Neural cell (in vitro differentiated cells): Measurements from ENCODE around the gene HADHB. TPM values are rescaled to one million over a fixed set of nuclear protein-coding genes. Genes with fewer than 3 reads are reported as not detected.
"Not testable (repeated sequence)": the region's sequence is repeated elsewhere in the genome, so short reads cannot be mapped to it uniquely, and the experiment has no call there.

ENCODE experiments used
- H2AFZ ChIP-seq: fragments of 200-600, 300-800 bp; sonication (generic), shearing (Covaris generic); 2 replicates; pipeline ENCODE4 v1.6.0; 2014; ENCODE audit warnings: low read depth, mild to moderate bottlenecking, antibody characterized with exemption, low read length, moderate library complexity
- H3F3A ChIP-seq: fragments of 200-600 bp; shearing (Covaris generic); 2 replicates; pipeline ENCODE4 v1.6.1; 2016; ENCODE audit warnings: mild to moderate bottlenecking, moderate library complexity, mixed read lengths, antibody characterized with exemption, low read length; ENCODE audit not compliant: insufficient read depth, poor library complexity, severe bottlenecking
- H3K27ac ChIP-seq: fragments of 200-600, 300-800 bp; sonication (generic), shearing (Covaris generic); 2 replicates; pipeline ENCODE4 v1.5.1; 2014; ENCODE audit warnings: mild to moderate bottlenecking, low read length, moderate library complexity
- H3K27me3 ChIP-seq: fragments of 300-800, 200-600 bp; sonication (generic), shearing (Covaris generic); 2 replicates; pipeline ENCODE4 v1.6.0; 2014; ENCODE audit warnings: mild to moderate bottlenecking, low read depth, low read length, moderate library complexity; ENCODE audit not compliant: insufficient read depth
- H3K36me3 ChIP-seq: fragments of 300-800, 200-600 bp; sonication (generic), shearing (Covaris generic); 2 replicates; pipeline ENCODE4 v1.5.1; 2014; ENCODE audit warnings: mild to moderate bottlenecking, antibody characterized with exemption, low read length, moderate library complexity; ENCODE audit not compliant: insufficient read depth
- H3K4me2 ChIP-seq: fragments of 300-800, 200-600 bp; sonication (generic), shearing (Covaris generic); 2 replicates; pipeline ENCODE4 v1.6.0; 2014; ENCODE audit warnings: mild to moderate bottlenecking, low read length
- H3K4me3 ChIP-seq: fragments of 300-800, 200-600 bp; sonication (generic), shearing (Covaris generic); 2 replicates; pipeline ENCODE4 v1.5.1; 2014; ENCODE audit warnings: mild to moderate bottlenecking, low read length, moderate library complexity
- H3K79me2 ChIP-seq: fragments of 200-600 bp; shearing (Covaris generic); replicated peaks from 2 replicates; pipeline ENCODE4 v1.6.0; 2014; ENCODE audit warnings: mild to moderate bottlenecking, low read length, moderate library complexity; ENCODE audit not compliant: insufficient read depth
- H3K9ac ChIP-seq: fragments of 300-800, 200-600 bp; sonication (generic), shearing (Covaris generic); 2 replicates; pipeline ENCODE4 v1.6.1; 2016; ENCODE audit warnings: mild to moderate bottlenecking, low read length, mixed read lengths
- H3K9me2 ChIP-seq: fragments of 200-600 bp; shearing (Covaris generic); 2 replicates; pipeline ENCODE4 v1.6.1; 2016; ENCODE audit warnings: mild to moderate bottlenecking, low read length, mixed read lengths; ENCODE audit not compliant: insufficient read depth
- H3K9me3 ChIP-seq: fragments of 200-600, 300-800 bp; sonication (generic), shearing (Covaris generic); 2 replicates; pipeline ENCODE4 v1.6.1; 2016; ENCODE audit warnings: mild to moderate bottlenecking, mixed run types, low read length, moderate library complexity, mixed read lengths
- H4K20me1 ChIP-seq: fragments of 200-600 bp; shearing (Covaris generic); 2 replicates; pipeline ENCODE4 v1.6.1; 2016; ENCODE audit warnings: mild to moderate bottlenecking, mixed run types; ENCODE audit not compliant: insufficient read depth
- CTCF ChIP-seq: fragments of 450-650 bp; IDR thresholded peaks from 2 replicates; pipeline ENCODE4 v1.5.1; 2014; ENCODE audit warnings: antibody characterized with exemption, mild to moderate bottlenecking, moderate library complexity; ENCODE audit not compliant: poor library complexity, severe bottlenecking
- EP300 ChIP-seq: fragments of 450-650 bp; conservative IDR thresholded peaks from 2 replicates; pipeline ENCODE4 v1.6.1; 2014; ENCODE audit warnings: antibody characterized with exemption, mild to moderate bottlenecking, moderate library complexity; ENCODE audit not compliant: poor library complexity, severe bottlenecking
- EZH2 ChIP-seq: fragments of 200-600, 300-800 bp; shearing (Covaris generic), sonication (generic); IDR thresholded peaks from 2 replicates; pipeline ENCODE4 v1.6.1; 2014; ENCODE audit warnings: antibody characterized with exemption, low read length, borderline replicate concordance, mild to moderate bottlenecking; ENCODE audit not compliant: insufficient read depth, poor library complexity, severe bottlenecking
- MXI1 ChIP-seq: fragments of 450-650 bp; conservative IDR thresholded peaks from 2 replicates; pipeline ENCODE4 v1.6.1; 2014; ENCODE audit warnings: antibody characterized with exemption, mild to moderate bottlenecking; ENCODE audit not compliant: poor library complexity, severe bottlenecking
- POLR2AphosphoS5 ChIP-seq: IDR thresholded peaks from 2 replicates; pipeline ENCODE4 v1.6.1; 2012
- RAD21 ChIP-seq: fragments of 450-650 bp; conservative IDR thresholded peaks from 2 replicates; pipeline ENCODE4 v1.6.1; 2014; ENCODE audit warnings: antibody characterized with exemption, mild to moderate bottlenecking, moderate library complexity
- REST ChIP-seq: IDR thresholded peaks from 2 replicates; pipeline ENCODE4 v1.6.1; 2012; ENCODE audit warnings: borderline replicate concordance
- SMC3 ChIP-seq: fragments of 450-650 bp; conservative IDR thresholded peaks from 2 replicates; pipeline ENCODE4 v1.6.1; 2014; ENCODE audit warnings: antibody characterized with exemption, mild to moderate bottlenecking, moderate library complexity; ENCODE audit not compliant: poor library complexity
- TAF1 ChIP-seq: IDR thresholded peaks from 2 replicates; pipeline ENCODE4 v1.6.1; 2012; ENCODE audit warnings: low read depth
- polyA plus RNA-seq: library from polyadenylated mRNA; depleted of rRNA; stranded (reverse); fragments of >200 nt; gene quantifications from 2 replicates; pipeline ENCODE4 v1.2.3, GENCODE V29; 2014

Gene HADHB
- polyA plus RNA-seq, 1 donor from 2014 or later: 30.5 TPM

DNA sequence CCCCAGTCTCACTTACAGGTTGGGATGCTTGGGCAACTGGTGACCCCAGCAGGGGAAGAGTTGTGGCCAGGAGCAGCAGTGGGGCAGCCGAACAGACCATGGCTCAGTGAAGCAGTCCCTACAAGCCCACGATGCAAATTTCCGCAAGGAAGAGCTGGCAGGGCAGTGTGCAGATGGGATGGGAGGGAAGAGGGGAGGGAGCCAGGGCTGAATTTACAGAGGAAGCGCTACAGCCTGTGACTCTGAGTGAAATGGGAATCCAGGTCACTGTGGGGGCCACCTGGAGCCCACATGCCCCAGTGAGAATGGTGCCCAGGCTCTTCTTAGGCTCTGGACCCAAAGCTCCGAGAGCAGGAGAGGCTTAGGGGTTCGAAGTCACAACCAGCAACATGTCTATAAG, 74.2 kb downstream of the HADHB start:
- no peak overlapping the region for H3K4me2 ChIP-seq
- no peak for TF ChIP-seq TAF1
- TF ChIP-seq MXI1: no peak
- TF ChIP-seq EZH2: no peak
- no peak for TF ChIP-seq POLR2AphosphoS5
- TF ChIP-seq CTCF: no peak
- no peak for TF ChIP-seq RAD21
- TF ChIP-seq SMC3: no peak
- no peak for TF ChIP-seq REST
- no peak for TF ChIP-seq EP300
- H2AFZ ChIP-seq: no peak overlapping the region
- H3K9ac ChIP-seq: no peak overlapping the region
- H3K27ac ChIP-seq: no peak overlapping the region
- H3K36me3 ChIP-seq: no peaks in the 10 kb centered on the region
- no peaks in the 10 kb centered on the region for H3K9me2 ChIP-seq
- H3K4me3 ChIP-seq: no peak overlapping the region
- H4K20me1 ChIP-seq: no peaks in the 10 kb centered on the region
- H3K27me3 ChIP-seq: no peaks in the 10 kb centered on the region
- no peaks in the 10 kb centered on the region for H3K79me2 ChIP-seq
- H3K9me3 ChIP-seq: no peaks in the 10 kb centered on the region
- H3F3A ChIP-seq: no peaks in the 10 kb centered on the region

GRCh38 chr2:26324479-26324878, 79.7 kb downstream of the HADHB start:
- not testable (repeated sequence) for H3K9ac ChIP-seq, H3K79me2 ChIP-seq, H2AFZ ChIP-seq, H3K9me2 ChIP-seq, H3F3A ChIP-seq, H3K27ac ChIP-seq, H3K36me3 ChIP-seq, H3K9me3 ChIP-seq, H3K27me3 ChIP-seq, H4K20me1 ChIP-seq, H3K4me2 ChIP-seq, H3K4me3 ChIP-seq

DNA sequence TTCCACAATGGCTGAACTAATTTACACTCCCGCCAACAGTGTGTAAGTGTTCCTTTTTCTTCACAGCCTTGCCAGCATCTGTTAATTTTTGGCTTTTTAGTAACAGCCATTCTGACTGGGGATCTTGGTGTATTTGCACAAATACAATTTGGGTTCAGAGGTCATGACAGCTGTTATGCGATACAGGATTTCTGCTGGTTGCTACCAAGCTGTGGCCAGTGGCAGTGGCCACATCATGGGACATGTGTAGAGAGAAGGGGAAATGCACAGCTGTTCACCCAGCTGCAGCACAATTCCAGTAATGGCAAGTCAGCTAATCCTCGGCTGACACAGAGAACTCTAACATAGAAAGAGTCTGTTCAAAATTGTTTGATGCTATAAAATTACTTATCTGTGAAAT, 80.2 kb downstream of the HADHB start:
- H3F3A ChIP-seq: no peaks in the 10 kb centered on the region
- no peaks in the 10 kb centered on the region for H3K27me3 ChIP-seq
- no peak overlapping the region for H3K27ac ChIP-seq
- H3K36me3 ChIP-seq: no peaks in the 10 kb centered on the region
- no peak overlapping the region for H3K4me3 ChIP-seq
- TF ChIP-seq MXI1: no peak
- no peak for TF ChIP-seq REST
- no peak for TF ChIP-seq EP300
- no peak for TF ChIP-seq EZH2
- TF ChIP-seq SMC3: no peak
- TF ChIP-seq RAD21: no peak
- TF ChIP-seq TAF1: no peak
- no peak for TF ChIP-seq CTCF
- H3K9ac ChIP-seq: no peak overlapping the region
- no peaks in the 10 kb centered on the region for H3K79me2 ChIP-seq
- no peaks in the 10 kb centered on the region for H3K9me2 ChIP-seq
- H3K4me2 ChIP-seq: no peak overlapping the region
- H2AFZ ChIP-seq: no peak overlapping the region
- H4K20me1 ChIP-seq: no peaks in the 10 kb centered on the region
- no peaks in the 10 kb centered on the region for H3K9me3 ChIP-seq
